Measurements from ENCODE around the gene KATNB1.

- TF ChIP-seq CTCF (IDR thresholded peaks at IDR 0.05) = no peak
- TF ChIP-seq POLR2AphosphoS5 (IDR thresholded peaks at IDR 0.05) = no peak
- no peak for TF ChIP-seq POLR2A (IDR thresholded peaks at IDR 0.05)
- TF ChIP-seq EP300 (IDR thresholded peaks at IDR 0.05) = no peak
These were observed 28.4 kb downstream of the KATNB1 start for GRCh38 chr16:57764006-57764340.
